Muscle layer of duodenum (tissue), 2 donors: ENCODE measurements around the gene ABCC3.
A peak's percentile ranks its signal among the peaks of the same experiment; 100 is the strongest.

ENCODE experiments used
- H3K27ac ChIP-seq: one replicate; pipeline ENCODE4 v1.7.0; 2013; ENCODE audit warnings: mild to moderate bottlenecking, low read length
- H3K27me3 ChIP-seq: one replicate; pipeline ENCODE4 v1.7.0; 2013; ENCODE audit warnings: low read depth, mild to moderate bottlenecking, control low read depth, low read length
- H3K36me3 ChIP-seq, 2 donors: one replicate each; pipeline ENCODE4 v1.7.0; 2013; ENCODE audit warnings: low read length in 2 of 2, control low read depth in 1 of 2, mild to moderate bottlenecking in 1 of 2; ENCODE audit not compliant: insufficient read depth in 2 of 2, control insufficient read depth in 1 of 2
- H3K4me1 ChIP-seq, 2 donors: one replicate each; pipeline ENCODE4 v1.7.0; 2013; ENCODE audit warnings: low read length in 2 of 2, mild to moderate bottlenecking in 2 of 2, control low read depth in 1 of 2, moderate library complexity in 1 of 2; ENCODE audit not compliant: insufficient read depth in 2 of 2, control insufficient read depth in 1 of 2
- H3K4me3 ChIP-seq, 2 donors: one replicate each; pipeline ENCODE4 v1.7.0; 2013; ENCODE audit warnings: low read length in 2 of 2, low read depth in 1 of 2, mild to moderate bottlenecking in 1 of 2
- H3K9me3 ChIP-seq, 2 donors: one replicate each; pipeline ENCODE4 v1.7.0; 2013; ENCODE audit warnings: low read length in 2 of 2, control low read depth in 1 of 2, mild to moderate bottlenecking in 1 of 2; ENCODE audit not compliant: control insufficient read depth in 1 of 2
- donor health status: healthy.

Gene ABCC3

GRCh38 chr17:50728112-50728429, 93.4 kb downstream of the ABCC3 start:
- Histone ChIP-seq H3K27me3 (no peaks in the 10 kb centered on the region), H3K9me3 (no peaks in the 10 kb centered on the region), H3K36me3 (no peaks in the 10 kb centered on the region), H3K4me3 (no peak overlapping the region), H3K27ac (no peak overlapping the region), H3K4me1 (peaks cover 24 to 77% of the 10 kb centered on the region in 2 donors)

- H3K9me3 ChIP-seq, result no peaks in the 10 kb centered on the region
- no peak overlapping the region for H3K4me3 ChIP-seq
- no peaks in the 10 kb centered on the region for H3K27me3 ChIP-seq
- H3K27ac ChIP-seq, result no peak overlapping the region
- no peaks in the 10 kb centered on the region for H3K36me3 ChIP-seq
- peaks cover 14 to 66% of the 10 kb centered on the region in 2 donors for H3K4me1 ChIP-seq
Observed at GRCh38 chr17:50728881-50729765, 94.4 kb downstream of the ABCC3 start.

GRCh38 chr17:50731575-50732460, 97.1 kb downstream of the ABCC3 start:
- H3K4me3 ChIP-seq, result no peak overlapping the region
- H3K4me1 ChIP-seq, result peaks cover 14 to 55% of the 10 kb centered on the region in 2 donors
- no peaks in the 10 kb centered on the region for H3K36me3 ChIP-seq
- no peaks in the 10 kb centered on the region for H3K27me3 ChIP-seq
- H3K9me3 ChIP-seq, result no peaks in the 10 kb centered on the region
- peak overlapping the region; percentile 44 for H3K27ac ChIP-seq

- Histone ChIP-seq H3K36me3 (peaks cover 8 to 9% of the 10 kb centered on the region in 2 donors), H3K9me3 (no peaks in the 10 kb centered on the region), H3K27me3 (no peaks in the 10 kb centered on the region), H3K27ac (no peak overlapping the region), H3K4me1 (peaks cover 4 to 30% of the 10 kb centered on the region in 2 donors), H3K4me3 (no peak overlapping the region)
Observed at GRCh38 chr17:50735287-50735686, 100.6 kb downstream of the ABCC3 start.

- no peak overlapping the region for H3K27ac ChIP-seq
- H3K36me3 ChIP-seq, result peaks cover 22 to 28% of the 10 kb centered on the region in 2 donors
- peaks cover 0 to 14% of the 10 kb centered on the region in 2 donors for H3K4me1 ChIP-seq
- no peaks in the 10 kb centered on the region for H3K27me3 ChIP-seq
- no peak overlapping the region for H3K4me3 ChIP-seq
- H3K9me3 ChIP-seq, result no peaks in the 10 kb centered on the region
Observed at GRCh38 chr17:50737118-50737698, 102.5 kb downstream of the ABCC3 start.

GRCh38 chr17:50739098-50739497, 104.4 kb downstream of the ABCC3 start:
- H3K4me1 ChIP-seq, result peaks cover 0 to 7% of the 10 kb centered on the region in 2 donors
- peaks cover 23 to 42% of the 10 kb centered on the region in 2 donors for H3K36me3 ChIP-seq
- no peak overlapping the region for H3K4me3 ChIP-seq
- H3K27me3 ChIP-seq, result no peaks in the 10 kb centered on the region
- no peak overlapping the region for H3K27ac ChIP-seq
- no peaks in the 10 kb centered on the region for H3K9me3 ChIP-seq
